Breast epithelium (tissue), 4 donors: ENCODE measurements around the gene WDR91. TPM values are rescaled to one million over a fixed set of nuclear protein-coding genes. Genes with fewer than 3 reads are reported as not detected.

Source experiments
- DNase-seq, 2 donors: peaks; one replicate each; pipeline ENCODE4 v3.0.0-alpha.2; 2019; ENCODE audit warnings: low spot score in 2 of 2
- H3K27ac ChIP-seq, 2 donors: fragments of 200-600 bp; sonication (generic) in 1 of 2; one replicate each; pipeline ENCODE4 v1.5.1; 2016 to 2019; ENCODE audit warnings: mild to moderate bottlenecking in 1 of 2
- H3K27me3 ChIP-seq, 2 donors: fragments of 200-600 bp; sonication (generic) in 1 of 2; one replicate each; pipeline versions ENCODE4 v1.5.1 to v1.6.0; 2017 to 2019; ENCODE audit warnings: control low read depth in 1 of 2, mild to moderate bottlenecking in 1 of 2
- H3K36me3 ChIP-seq: fragments of 200-600 bp; one replicate; pipeline ENCODE4 v1.5.1; 2019
- H3K4me1 ChIP-seq, 2 donors: fragments of 200-600 bp; sonication (generic); one replicate each; pipeline ENCODE4 v1.5.1; 2016 to 2019; ENCODE audit warnings: control low read depth in 1 of 2
- H3K4me3 ChIP-seq, 3 donors: fragments of 200-600 bp; sonication (generic); 1 replicate in 2 of 3; 2 replicates in 1 of 3; pipeline ENCODE4 v1.5.1; 2016 to 2019; ENCODE audit warnings: mild to moderate bottlenecking in 3 of 3, moderate library complexity in 2 of 3
- H3K9me3 ChIP-seq, 2 donors: fragments of 200-600 bp; sonication (generic) in 1 of 2; one replicate each; pipeline ENCODE4 v1.5.1; 2016 to 2019; ENCODE audit warnings: control low read depth in 1 of 2
- CTCF ChIP-seq, 3 donors: fragments of 450-650 bp; IDR thresholded peaks; one replicate each; pipeline ENCODE4 v1.5.1; 2016 to 2017; ENCODE audit warnings: antibody characterized with exemption in 3 of 3, mild to moderate bottlenecking in 3 of 3, moderate library complexity in 3 of 3
- POLR2A ChIP-seq: fragments of 450-650 bp; IDR thresholded peaks from one replicate; pipeline ENCODE4 v1.6.1; 2016; ENCODE audit warnings: antibody characterized with exemption, mild to moderate bottlenecking, moderate library complexity
- POLR2AphosphoS5 ChIP-seq, 3 donors: sonication (generic); formaldehyde crosslinking; IDR thresholded peaks; one replicate each; pipeline ENCODE4 v1.6.1; 2017; ENCODE audit warnings: antibody characterized with exemption in 3 of 3
- intact Hi-C: fragments of 100-400 bp; cut with DNase I; formaldehyde crosslinking; loops from one replicate; pipeline ENCODE4 v1.15.1; 2023; ENCODE audit warnings: low total_unique reads
- total RNA-seq, 3 donors: library from RNA; depleted of rRNA; stranded (reverse); fragments of >200 nt; gene quantifications; one replicate each; pipeline ENCODE4 v1.1.0, GENCODE V29; 2016

Gene WDR91
- total RNA-seq, 3 donors from 2014 or later = 21.4 to 26.5 (median 23.1) TPM

GRCh38 chr7:135192914-135193536 is 18.3 kb downstream of the WDR91 start:
- H3K9me3 ChIP-seq = no peaks in the 10 kb centered on the region
- no peaks in the 10 kb centered on the region for H3K27me3 ChIP-seq
- H3K4me3 ChIP-seq = no peak overlapping the region
- no peak for TF ChIP-seq POLR2AphosphoS5 (IDR thresholded peaks at IDR 0.05)
- TF ChIP-seq POLR2A = no peak
- no peak for TF ChIP-seq CTCF (IDR thresholded peaks at IDR 0.05)
- intact Hi-C loops = loop anchor here (2.0 kb wide), 1 partner anchor 60 kb away; no protein-coding TSS in a partner anchor
- DNase-seq = peak in 1 of 2 donors; percentile 81
- no peaks in the 10 kb centered on the region for H3K36me3 ChIP-seq
- H3K4me1 ChIP-seq = no peaks in the 10 kb centered on the region
- H3K27ac ChIP-seq = peak overlapping the region; percentile 73 to 84

GRCh38 chr7:135190703-135191102 is 20.6 kb downstream of the WDR91 start:
- TF ChIP-seq CTCF (IDR thresholded peaks at IDR 0.05) = no peak
- no peak for TF ChIP-seq POLR2AphosphoS5 (IDR thresholded peaks at IDR 0.05)
- peaks cover 8% of the 10 kb centered on the region for H3K36me3 ChIP-seq
- no peaks in the 10 kb centered on the region for H3K4me1 ChIP-seq
- peak overlapping the region in 1 of 2 donors; percentile 35 for H3K27ac ChIP-seq
- no peak for DNase-seq
- intact Hi-C loops = no loop called here
- no peak overlapping the region for H3K4me3 ChIP-seq
- H3K27me3 ChIP-seq = no peaks in the 10 kb centered on the region
- H3K9me3 ChIP-seq = no peaks in the 10 kb centered on the region

- TF ChIP-seq POLR2A (no peak), POLR2AphosphoS5 (IDR thresholded peaks at IDR 0.05) (no peak), CTCF (IDR thresholded peaks at IDR 0.05) (no peak)
- Histone ChIP-seq H3K36me3 (peaks cover 14% of the 10 kb centered on the region), H3K27me3 (no peaks in the 10 kb centered on the region), H3K4me3 (no peak overlapping the region), H3K27ac (peak overlapping the region in 1 of 2 donors; percentile 17), H3K9me3 (no peaks in the 10 kb centered on the region), H3K4me1 (no peaks in the 10 kb centered on the region)
- intact Hi-C loops = no loop called here
- DNase-seq = no peak
These were observed 21.4 kb downstream of the WDR91 start for GRCh38 chr7:135189961-135190360.

GRCh38 chr7:135189221-135189662 is 22.1 kb downstream of the WDR91 start:
- Histone ChIP-seq H3K9me3 (no peaks in the 10 kb centered on the region), H3K36me3 (peaks cover 14% of the 10 kb centered on the region), H3K4me1 (no peaks in the 10 kb centered on the region), H3K4me3 (no peak overlapping the region), H3K27me3 (no peaks in the 10 kb centered on the region), H3K27ac (no peak overlapping the region)
- DNase-seq = no peak
- TF ChIP-seq POLR2AphosphoS5 (IDR thresholded peaks at IDR 0.05) = no peak
- TF ChIP-seq CTCF (IDR thresholded peaks at IDR 0.05) = no peak
- TF ChIP-seq POLR2A = no peak
- intact Hi-C loops = no loop called here

GRCh38 chr7:135188298-135188984 is 22.9 kb downstream of the WDR91 start:
- no peaks in the 10 kb centered on the region for H3K9me3 ChIP-seq
- intact Hi-C loops = no loop called here
- H3K27me3 ChIP-seq = no peaks in the 10 kb centered on the region
- no peaks in the 10 kb centered on the region for H3K4me1 ChIP-seq
- no peak overlapping the region for H3K27ac ChIP-seq
- no peak for TF ChIP-seq CTCF (IDR thresholded peaks at IDR 0.05)
- no peak for TF ChIP-seq POLR2A
- no peak for TF ChIP-seq POLR2AphosphoS5 (IDR thresholded peaks at IDR 0.05)
- DNase-seq = no peak
- H3K4me3 ChIP-seq = no peak overlapping the region
- peaks cover 16% of the 10 kb centered on the region for H3K36me3 ChIP-seq
